Heart left ventricle (tissue), 16 donors: Measurements from ENCODE around the gene EXTL1. TPM values are rescaled to one million over a fixed set of nuclear protein-coding genes. Genes with fewer than 3 reads are reported as not detected.

Experiments
- ATAC-seq, 4 donors: fragments of 200-7000 bp; cut with Tn5 transposase; one replicate each; pipeline ENCODE4 v1.9.1; 2020 to 2022; ENCODE audit warnings: moderate library complexity in 4 of 4, mild to moderate bottlenecking in 3 of 4, moderate number of reproducible peaks in 1 of 4
- DNase-seq, 5 donors: peaks; one replicate each; pipeline ENCODE4 v3.0.0-alpha.2; 2020
- H3K27ac ChIP-seq, 12 donors: fragments of 200-600 bp; sonication (generic) in 4 of 12; one replicate each; pipeline versions ENCODE4 v1.5.0 to v1.8.0; 2016 to 2022; ENCODE audit warnings: mild to moderate bottlenecking in 2 of 12
- H3K27me3 ChIP-seq, 9 donors: fragments of 200-600 bp; sonication (generic) in 2 of 9; one replicate each; pipeline versions ENCODE4 v1.5.1 to v1.8.0; 2016 to 2022; ENCODE audit warnings: mild to moderate bottlenecking in 3 of 9
- H3K36me3 ChIP-seq, 9 donors: fragments of 200-600 bp; sonication (generic) in 2 of 9; one replicate each; pipeline versions ENCODE4 v1.5.0 to v1.8.0; 2018 to 2022; ENCODE audit warnings: mild to moderate bottlenecking in 2 of 9
- H3K4me1 ChIP-seq, 12 donors: fragments of 200-600 bp; sonication (generic) in 4 of 12; one replicate each; pipeline versions ENCODE4 v1.5.0 to v1.8.0; 2016 to 2022; ENCODE audit warnings: mild to moderate bottlenecking in 3 of 12
- H3K4me3 ChIP-seq, 12 donors: fragments of 200-600 bp; sonication (generic) in 4 of 12; one replicate each; pipeline versions ENCODE4 v1.5.0 to v1.8.0; 2017 to 2022; ENCODE audit warnings: mild to moderate bottlenecking in 9 of 12, moderate library complexity in 4 of 12
- H3K9me3 ChIP-seq, 12 donors: fragments of 200-600 bp; sonication (generic) in 4 of 12; one replicate each; pipeline versions ENCODE4 v1.5.0 to v1.8.0; 2016 to 2022; ENCODE audit warnings: mild to moderate bottlenecking in 1 of 12
- POLR2A ChIP-seq, 2 donors: fragments of 450-650 bp; IDR thresholded peaks; one replicate each; pipeline ENCODE4 v1.6.1; 2017; ENCODE audit warnings: antibody characterized with exemption in 2 of 2, mild to moderate bottlenecking in 2 of 2, moderate library complexity in 2 of 2
- WGBS, 4 donors: extraction: QIAGEN DNeasy Blood & Tissue Kit in 2 of 4; methylation state at CpG; one replicate each; pipeline versions ENCODE4 v1.1.5 to v1.1.7; 2013 to 2018; 5-methylcytosine and 5-hydroxymethylcytosine counted together
- intact Hi-C, 10 donors: fragments of 100-400 bp; cut with DNase I; formaldehyde crosslinking; loops; one replicate each; pipeline versions ENCODE4 v1.11.1 to v1.14.2; 2022
- polyA plus RNA-seq, 2 donors: library from polyadenylated mRNA; stranded (reverse); fragments of 200-250 nt; gene quantifications; one replicate each; pipeline ENCODE4 v1.2.3, GENCODE V29; 2013
- total RNA-seq, 9 donors: library from RNA; depleted of rRNA in 2 of 9; stranded (reverse); fragments of >200 nt in 2 of 9; fragmentation: NEBNext Ultra II Directional in 3 of 9; extraction: Animal tissue kit (Norgen Biotek cat#: 25700) in 3 of 9; gene quantifications; one replicate each; pipeline versions ENCODE4 v1.1.0 to v1.2.4, GENCODE V29; 2016 to 2023
- TF ChIP-seq, protein P1 (sequence below), 12 donors: fragments of 200-600 bp; sonication (generic) in 4 of 12; IDR thresholded peaks; one replicate each; pipeline versions ENCODE4 v1.5.0 to v1.8.0; 2018 to 2022; ENCODE audit warnings: antibody characterized with exemption in 12 of 12, mild to moderate bottlenecking in 5 of 12
- donor health status: ischemic (EF 13 %, LVEDD 7.1; RV severe dilation, severe dysfunction).
- donor health status: healthy with polysubstance abuse.
- donor health status: DM: no; HTN: yes; CAD: no.
- donor health status: DM: no; HTN: no; CAD: no.
- donor health status: ischemic (EF 25% LVEDD 6.9; RV normal size, moderate dysfunction).
- donor health status: ischemic (EF 25% LVEDD 5.7; RV mildly dilated, moderate dysfunction).
- donor health status: healthy.
- donor health status: DM: yes; HTN: yes; CAD: no.
- donor health status: ischemic (EF 35%, LVEDD 5.7; RV mildly dilated, moderate dysfunction).
- donor health status: nonischemic (EF 11% LVEDD 7.7; RV severe dilation, severe dysfunction).
- donor health status: DM: yes; HTN: yes; CAD: no.
- donor health status: PGD.
- donor health status: ischemic (EF 29% LVEDD 5.4; RV normal size, mild dysfunction).
- donor health status: nonischemic (EF 23%, LVEDD 6.1; RV moderate dilation, normal function).

EXTL1 gene
- total and polyA plus RNA-seq, 11 donors = 1.2 to 17.5 (median 4.1) TPM

DNA sequence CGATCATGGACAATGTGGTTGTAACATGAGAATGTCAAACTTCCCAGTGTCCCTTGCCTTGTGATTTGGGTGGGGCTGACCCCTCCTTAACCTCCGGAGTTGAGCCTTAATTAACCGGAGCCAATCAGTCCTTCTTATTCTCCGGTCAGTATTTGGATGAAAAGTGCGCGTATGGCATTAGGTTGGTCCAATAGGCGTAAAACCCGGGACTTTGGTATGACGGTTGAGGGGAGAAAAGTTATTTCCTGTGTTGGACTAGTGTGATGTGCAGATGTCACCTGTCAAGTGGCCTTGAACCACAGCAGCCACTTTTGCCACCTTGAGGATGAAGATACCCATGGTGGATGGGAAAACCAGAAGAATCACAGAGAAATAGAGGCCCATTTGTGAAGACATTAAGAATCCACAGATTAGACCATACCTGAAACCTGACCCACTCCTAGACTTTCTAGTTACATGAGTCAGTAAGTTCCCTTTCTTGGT, 28.8 kb upstream of the EXTL1 start:
- Histone ChIP-seq H3K4me3 (no peak overlapping the region), H3K27me3 (no peaks in the 10 kb centered on the region), H3K9me3 (no peaks in the 10 kb centered on the region), H3K27ac (no peak overlapping the region), H3K4me1 (peaks cover 0 to 54% (median 33%) of the 10 kb centered on the region in 12 donors), H3K36me3 (peaks cover 0 to 16% (median 5%) of the 10 kb centered on the region in 9 donors)
- ATAC-seq (no peak), DNase-seq (no peak)
- WGBS, 4 donors = 91 to 97% (median 93%) methylated on average over 9 of the region's 9 CpGs
- TF ChIP-seq, protein P1, sequence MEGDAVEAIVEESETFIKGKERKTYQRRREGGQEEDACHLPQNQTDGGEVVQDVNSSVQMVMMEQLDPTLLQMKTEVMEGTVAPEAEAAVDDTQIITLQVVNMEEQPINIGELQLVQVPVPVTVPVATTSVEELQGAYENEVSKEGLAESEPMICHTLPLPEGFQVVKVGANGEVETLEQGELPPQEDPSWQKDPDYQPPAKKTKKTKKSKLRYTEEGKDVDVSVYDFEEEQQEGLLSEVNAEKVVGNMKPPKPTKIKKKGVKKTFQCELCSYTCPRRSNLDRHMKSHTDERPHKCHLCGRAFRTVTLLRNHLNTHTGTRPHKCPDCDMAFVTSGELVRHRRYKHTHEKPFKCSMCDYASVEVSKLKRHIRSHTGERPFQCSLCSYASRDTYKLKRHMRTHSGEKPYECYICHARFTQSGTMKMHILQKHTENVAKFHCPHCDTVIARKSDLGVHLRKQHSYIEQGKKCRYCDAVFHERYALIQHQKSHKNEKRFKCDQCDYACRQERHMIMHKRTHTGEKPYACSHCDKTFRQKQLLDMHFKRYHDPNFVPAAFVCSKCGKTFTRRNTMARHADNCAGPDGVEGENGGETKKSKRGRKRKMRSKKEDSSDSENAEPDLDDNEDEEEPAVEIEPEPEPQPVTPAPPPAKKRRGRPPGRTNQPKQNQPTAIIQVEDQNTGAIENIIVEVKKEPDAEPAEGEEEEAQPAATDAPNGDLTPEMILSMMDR (IDR thresholded peaks at IDR 0.05) = no peak
- no peak for TF ChIP-seq POLR2A (IDR thresholded peaks at IDR 0.05)
- intact Hi-C loops = loop anchor here in 4 of 10 donors (10.0 kb wide), 3 partner anchors 158 to 748 kb away; partner anchors contain the start of gene RSRP1 (in 1 of the 4)

DNA sequence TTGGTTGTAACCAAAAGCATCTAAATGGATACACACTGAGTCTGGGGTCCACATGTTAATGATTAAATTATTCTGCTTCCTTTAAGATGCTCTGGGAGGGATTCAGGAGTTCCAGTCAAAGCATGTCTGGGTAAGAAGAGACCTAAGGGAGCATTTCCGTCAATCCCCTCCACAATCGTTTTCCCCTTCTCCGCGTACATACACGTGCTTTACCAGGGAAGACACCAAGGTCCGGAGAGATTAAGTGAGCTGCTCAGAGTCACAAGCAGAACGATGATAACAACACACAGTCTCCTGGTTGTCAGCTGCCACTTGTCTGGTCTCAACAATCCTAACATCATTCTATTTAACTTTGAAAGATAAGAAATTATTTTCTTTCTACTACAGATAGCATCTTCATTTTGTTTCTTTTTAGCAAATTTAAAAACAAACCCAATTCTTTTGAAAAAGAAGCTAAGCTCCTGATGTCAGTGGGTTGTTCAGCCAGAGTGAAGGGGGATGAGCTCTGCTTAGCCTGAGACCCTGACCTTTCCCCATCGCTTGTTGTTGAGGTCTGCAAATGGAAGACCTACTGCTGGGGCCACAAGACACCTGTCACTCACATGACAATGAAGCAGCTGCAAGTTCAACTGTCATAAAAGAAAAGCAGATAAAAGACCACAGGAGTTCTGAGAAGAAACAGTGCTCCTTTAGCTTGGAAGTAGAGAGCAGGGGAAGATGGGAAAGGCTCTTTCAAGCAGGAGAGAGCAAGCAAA, 28.2 kb upstream of the EXTL1 start:
- intact Hi-C loops = loop anchor here in 4 of 10 donors (10.0 kb wide), 3 partner anchors 159 to 749 kb away; partner anchors contain the start of gene RSRP1 (in 1 of the 4)

DNA sequence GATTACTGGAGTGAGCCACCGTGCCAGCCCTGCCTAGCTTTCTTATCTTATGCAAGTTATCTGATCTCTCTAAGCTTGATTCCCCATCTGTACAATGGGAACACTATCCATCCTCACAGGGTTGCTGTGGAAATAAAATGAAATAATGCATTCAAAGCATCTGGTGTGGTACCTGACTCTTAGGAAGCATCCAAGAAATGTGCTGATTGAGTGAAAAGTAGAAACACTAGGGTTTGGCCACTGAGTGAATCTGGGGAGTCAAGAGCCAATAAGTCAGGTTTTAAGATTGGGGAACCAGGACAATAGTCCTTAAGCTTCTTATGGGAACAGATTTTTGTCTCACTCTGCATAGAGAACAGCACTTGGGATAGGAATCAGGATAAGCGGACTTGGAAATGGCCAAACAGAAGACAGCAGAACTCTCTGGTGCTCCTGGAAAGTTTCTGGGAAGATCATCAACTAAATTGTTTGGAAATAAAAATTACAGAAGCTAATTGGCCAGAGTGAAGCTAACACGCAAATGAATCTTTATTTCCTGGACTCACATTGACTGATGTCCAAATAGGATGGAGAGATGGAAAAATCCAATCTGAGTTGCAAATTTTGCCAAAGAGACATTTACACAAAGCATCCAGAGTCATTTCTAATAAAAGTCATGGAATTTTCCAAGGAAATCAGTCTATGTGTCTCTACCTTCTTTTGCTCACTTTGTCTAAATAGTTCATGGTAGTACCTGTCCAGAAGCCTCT, 27.0 kb upstream of the EXTL1 start:
- intact Hi-C loops = loop anchor here in 4 of 10 donors (10.0 kb wide), 3 partner anchors 160 to 750 kb away; partner anchors contain the start of gene RSRP1 (in 1 of the 4)
- TF ChIP-seq, protein P1 (IDR thresholded peaks at IDR 0.05) = no peak
- no peak for TF ChIP-seq POLR2A (IDR thresholded peaks at IDR 0.05)
- Histone ChIP-seq H3K4me1 (peaks cover 0 to 49% (median 34%) of the 10 kb centered on the region in 12 donors), H3K9me3 (no peaks in the 10 kb centered on the region), H3K36me3 (peaks cover 0 to under 1% (median 0%) of the 10 kb centered on the region in 9 donors), H3K4me3 (no peak overlapping the region), H3K27ac (no peak overlapping the region), H3K27me3 (no peaks in the 10 kb centered on the region)
- 93 to 96% (median 96%) methylated on average over 3 of the region's 3 CpGs for WGBS, 4 donors
- DNase-seq (no peak), ATAC-seq (no peak)

More for the DNA sequence above, 28.2 kb upstream of the EXTL1 start:
- H3K4me3 ChIP-seq = no peak overlapping the region
- H3K4me1 ChIP-seq = peaks cover 0 to 49% (median 32%) of the 10 kb centered on the region in 12 donors
- H3K36me3 ChIP-seq = peaks cover 0 to 9% (median 5%) of the 10 kb centered on the region in 9 donors
- TF ChIP-seq POLR2A (IDR thresholded peaks at IDR 0.05) = no peak
- TF ChIP-seq, protein P1 (IDR thresholded peaks at IDR 0.05) = no peak
- no peaks in the 10 kb centered on the region for H3K9me3 ChIP-seq
- no peak overlapping the region for H3K27ac ChIP-seq
- no peak for ATAC-seq
- no peak for DNase-seq
- 70 to 75% (median 72%) methylated on average over 8 of the region's 8 CpGs for WGBS, 4 donors
- H3K27me3 ChIP-seq = no peaks in the 10 kb centered on the region
